T-cell (primary cell): ENCODE results near the gene NHSL2. TPM values are rescaled to one million over a fixed set of nuclear protein-coding genes. Genes with fewer than 3 reads are reported as not detected.
"Not testable (repeated sequence)": the region's sequence is repeated elsewhere in the genome, so short reads cannot be mapped to it uniquely, and the experiment has no call there.

Experiments used
- ATAC-seq, 4 experiments: fragments of 200-7000 bp in 3 of 4; fragments of 150-1000 bp in 1 of 4; cut with Tn5 transposase; replicated peaks in 1 of 4; 1 replicate in 3 of 4; 2 replicates in 1 of 4; pipeline ENCODE4 v1.10.0; 2021; ENCODE audit warnings: moderate library complexity in 3 of 4, mild to moderate bottlenecking in 2 of 4, moderate number of reproducible peaks in 1 of 4
- CTCF ChIA-PET, 2 donors: fragments of 300-600 bp; sonication (Branson Sonifier 250); formaldehyde crosslinking; loops; one replicate each; lab custom pipeline; 2022; ENCODE audit warnings: antibody characterized with exemption in 2 of 2; lab: Charles Lee
- POLR2A ChIA-PET, 2 donors: fragments of 300-600 bp; sonication (Branson Sonifier 250); formaldehyde crosslinking; loops; one replicate each; lab custom pipeline; 2022; ENCODE audit warnings: antibody characterized with exemption in 2 of 2; lab: Charles Lee
- DNase-seq, 35 experiments: peaks; one replicate each; pipeline versions ENCODE4 v3.0.0 to v3.0.0-alpha.2; 2013 to 2023
- H3K27ac ChIP-seq: one replicate; pipeline ENCODE4 v1.5.1; 2013; ENCODE audit warnings: low read length
- H3K27me3 ChIP-seq, 2 experiments: replicated peaks in 1 of 2; 1 replicate in 1 of 2; 2 replicates in 1 of 2; pipeline versions ENCODE4 v1.6.1 to v1.7.0; 2013; ENCODE audit warnings: low read length in 1 of 2, mixed read lengths in 1 of 2; ENCODE audit not compliant: control insufficient read depth in 2 of 2, insufficient read depth in 2 of 2; ENCODE audit errors: extremely low read depth in 1 of 2
- H3K36me3 ChIP-seq, 2 donors: 1 replicate in 1 of 2; 2 replicates in 1 of 2; pipeline versions ENCODE4 v1.6.1 to v1.7.0; 2013; ENCODE audit warnings: low read length in 1 of 2; ENCODE audit not compliant: control insufficient read depth in 2 of 2, insufficient read depth in 1 of 2; ENCODE audit errors: extremely low read depth in 1 of 2
- H3K4me1 ChIP-seq, 2 experiments: 1 replicate in 1 of 2; 2 replicates in 1 of 2; pipeline versions ENCODE4 v1.6.1 to v1.7.0; 2013; ENCODE audit warnings: low read length in 2 of 2, mixed read lengths in 1 of 2; ENCODE audit not compliant: insufficient read depth in 2 of 2, control insufficient read depth in 1 of 2; ENCODE audit errors: extremely low read depth in 1 of 2
- H3K4me3 ChIP-seq, 2 donors: 1 replicate in 1 of 2; 2 replicates in 1 of 2; pipeline versions ENCODE4 v1.5.1 to v1.7.0; 2013; ENCODE audit warnings: mild to moderate bottlenecking in 2 of 2, low read length in 1 of 2, moderate library complexity in 1 of 2; ENCODE audit not compliant: control insufficient read depth in 1 of 2; ENCODE audit errors: extremely low read depth in 1 of 2
- H3K9me3 ChIP-seq: 2 replicates; pipeline ENCODE4 v1.7.0; 2013
- H3K27ac Mint-ChIP-seq, 2 donors: one replicate each; pipeline ENCODE4 v1.8.0; 2020 to 2021; ENCODE audit warnings: mild to moderate bottlenecking in 2 of 2, mixed read lengths in 2 of 2
- H3K27me3 Mint-ChIP-seq, 2 donors: one replicate each; pipeline ENCODE4 v1.8.0; 2021 to 2022; ENCODE audit warnings: mixed read lengths in 2 of 2
- H3K36me3 Mint-ChIP-seq: one replicate; pipeline ENCODE4 v1.8.0; 2021; ENCODE audit warnings: mixed read lengths
- H3K4me1 Mint-ChIP-seq, 3 donors: one replicate each; pipeline ENCODE4 v1.8.0; 2020 to 2022; ENCODE audit warnings: mixed read lengths in 3 of 3, mild to moderate bottlenecking in 1 of 3
- H3K4me3 Mint-ChIP-seq, 3 donors: one replicate each; pipeline ENCODE4 v1.8.0; 2020 to 2022; ENCODE audit warnings: mild to moderate bottlenecking in 3 of 3, mixed read lengths in 3 of 3, moderate library complexity in 3 of 3
- H3K9me3 Mint-ChIP-seq, 3 donors: one replicate each; pipeline ENCODE4 v1.8.0; 2020 to 2022; ENCODE audit warnings: mixed read lengths in 3 of 3
- WGBS: methylation state at CpG from one replicate; pipeline ENCODE4 v1.1.5; 2013; ENCODE audit warnings: missing lambda C conversion rate; ENCODE audit not compliant: insufficient coverage; 5-methylcytosine and 5-hydroxymethylcytosine counted together
- total RNA-seq, 35 experiments: library from RNA in 6 of 35; stranded (reverse) in 6 of 35; fragments of 120-200 nt in 1 of 35; gene quantifications; one replicate each; pipeline versions ENCODE4 v1.2.1 to v1.2.4 and lab custom pipeline; 2013 to 2026

The NHSL2 gene
- total RNA-seq, 5 donors from 2014 or later (not counting 1 experiment from before 2014, with no cell fraction given): 3.3 to 11.7 (median 8.1) TPM

DNA sequence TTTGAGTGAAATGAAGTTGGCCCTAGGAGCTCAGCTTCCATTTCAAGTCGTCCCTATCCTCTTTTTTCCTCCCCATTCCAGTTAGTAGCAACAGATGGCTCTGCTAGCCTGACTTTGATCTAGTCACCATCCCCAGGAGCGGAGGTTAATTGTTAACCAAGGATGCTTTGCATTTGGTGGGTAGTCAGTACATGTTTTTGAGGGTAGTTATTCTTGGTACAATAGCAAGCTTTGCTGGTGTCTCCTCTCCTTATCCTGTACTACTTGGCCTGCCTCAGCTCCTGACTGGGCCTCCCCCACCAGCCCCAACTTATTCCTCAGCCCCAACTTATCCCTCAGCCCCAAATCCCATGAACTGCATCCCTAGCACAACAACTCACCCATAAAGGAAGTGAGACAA, 235.9 kb downstream of the NHSL2 start:
- Mint-ChIP-seq H3K9me3 (no peaks in the 10 kb centered on the region), H3K36me3 (peaks cover under 1% of the 10 kb centered on the region), H3K27ac (no peak overlapping the region), H3K27me3 (peaks cover 0 to 12% of the 10 kb centered on the region in 2 donors), H3K4me1 (peaks cover 6 to 30% (median 19%) of the 10 kb centered on the region in 3 donors), H3K4me3 (no peak overlapping the region)
- Histone ChIP-seq H3K27me3 (peaks cover 0 to 2% of the 10 kb centered on the region in 2 experiments), H3K4me3 (no peak overlapping the region), H3K36me3 (no peaks in the 10 kb centered on the region), H3K4me1 (peaks cover 0 to 14% of the 10 kb centered on the region in 2 experiments), H3K9me3 (no peaks in the 10 kb centered on the region), H3K27ac (no peak overlapping the region)
- POLR2A ChIA-PET: interaction anchor here in 1 of 2 donors (0.6 kb wide), 1 partner anchor 143 kb away, joined by 6 read pairs; no protein-coding TSS in a partner anchor
- ATAC-seq: no peak
- CTCF ChIA-PET: interaction anchor here in 1 of 2 donors (0.6 kb wide), 1 partner anchor 118 kb away, joined by 6 read pairs; no protein-coding TSS in a partner anchor
- no peak for DNase-seq
- no CpG with 5 or more reads among the region's 2 CpGs for WGBS

DNA sequence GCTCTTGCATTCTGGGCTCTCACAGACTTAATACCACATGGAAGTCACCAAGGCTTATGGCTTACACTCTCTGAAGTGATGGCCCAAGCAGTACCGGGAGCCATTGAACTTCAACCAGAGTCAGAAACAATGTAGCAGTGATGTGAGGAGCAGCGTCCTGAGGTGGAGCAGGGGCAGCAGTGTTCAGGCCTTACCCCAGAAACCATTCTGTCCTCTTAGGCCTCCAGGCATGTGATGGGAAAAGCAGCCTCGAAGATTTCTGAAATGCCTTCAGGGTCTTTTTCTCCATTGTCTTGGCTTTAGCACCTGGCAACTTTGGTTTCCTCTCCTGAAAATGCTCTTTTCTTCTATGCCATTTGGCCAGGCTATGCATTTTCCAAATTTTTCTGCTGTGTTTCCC, 248.1 kb downstream of the NHSL2 start:
- H3K27me3 ChIP-seq: no peaks in the 10 kb centered on the region
- CTCF ChIA-PET: no interaction called here
- no peak for DNase-seq
- POLR2A ChIA-PET: no interaction called here
- Mint-ChIP-seq H3K36me3 (no peaks in the 10 kb centered on the region), H3K27ac (no peak overlapping the region), H3K27me3 (peaks cover 0 to 21% of the 10 kb centered on the region in 2 donors), H3K4me3 (no peak overlapping the region), H3K9me3 (no peaks in the 10 kb centered on the region), H3K4me1 (no peaks in the 10 kb centered on the region)
- WGBS: 60% methylated on average over 1 of the region's 3 CpGs
- ATAC-seq: no peak
- no peaks in the 10 kb centered on the region for H3K9me3 ChIP-seq
- H3K4me1 ChIP-seq: no peaks in the 10 kb centered on the region
- H3K27ac ChIP-seq: no peak overlapping the region
- no peaks in the 10 kb centered on the region for H3K36me3 ChIP-seq
- H3K4me3 ChIP-seq: no peak overlapping the region

DNA sequence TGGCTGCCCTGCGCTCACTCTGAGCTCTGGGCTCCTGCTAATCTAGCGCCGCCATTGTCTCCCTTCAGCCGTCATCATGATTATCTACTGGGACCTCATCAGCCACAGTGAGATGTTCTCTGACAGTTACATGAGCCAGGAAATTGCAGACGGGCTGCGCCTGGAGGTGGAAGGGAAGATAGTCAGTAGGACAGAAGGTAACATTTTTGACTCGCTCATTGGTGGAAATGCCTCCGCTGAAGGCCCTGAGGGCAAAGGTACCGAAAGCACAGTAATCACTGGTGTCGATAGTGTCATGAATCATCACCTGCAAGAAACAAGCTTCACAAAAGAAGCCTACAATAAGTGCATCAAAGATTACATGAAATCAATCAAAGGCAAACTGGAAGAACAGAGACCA, 249.1 kb downstream of the NHSL2 start:
- CTCF ChIA-PET: no interaction called here
- POLR2A ChIA-PET: no interaction called here
- no peaks in the 10 kb centered on the region for H3K9me3 ChIP-seq
- no peaks in the 10 kb centered on the region for H3K36me3 ChIP-seq
- Mint-ChIP-seq H3K27me3 (peaks cover 0 to 21% of the 10 kb centered on the region in 2 donors), H3K4me3 (no peak overlapping the region), H3K9me3 (no peaks in the 10 kb centered on the region), H3K36me3 (no peaks in the 10 kb centered on the region), H3K4me1 (no peaks in the 10 kb centered on the region), H3K27ac (no peak overlapping the region)
- DNase-seq (no peak), ATAC-seq (no peak)
- H3K27ac ChIP-seq: no peak overlapping the region
- no peaks in the 10 kb centered on the region for H3K4me1 ChIP-seq
- WGBS: no CpG with 5 or more reads among the region's 10 CpGs
- no peak overlapping the region for H3K4me3 ChIP-seq
- no peaks in the 10 kb centered on the region for H3K27me3 ChIP-seq

DNA sequence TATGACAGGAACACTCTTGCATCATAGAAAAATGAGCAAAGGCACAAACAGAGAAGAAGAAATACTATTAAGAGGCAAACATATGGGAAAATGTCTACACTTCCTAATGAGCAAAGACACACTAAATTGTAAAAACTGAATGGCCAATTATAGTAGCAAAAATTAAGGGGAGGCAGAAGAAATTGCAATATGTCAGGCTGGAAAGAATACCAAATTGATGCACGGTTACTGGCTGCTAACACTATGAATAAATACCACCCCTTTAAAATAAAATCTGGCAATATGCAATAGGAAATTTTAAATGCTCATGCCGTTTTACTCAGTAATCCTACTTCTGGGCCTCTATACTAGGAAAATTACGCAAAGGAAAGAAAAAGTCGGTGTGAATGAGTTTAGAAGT, 254.9 kb downstream of the NHSL2 start:
- H3K9me3 Mint-ChIP-seq: no peaks in the 10 kb centered on the region
- H3K27ac Mint-ChIP-seq: no peak overlapping the region
- H3K36me3 ChIP-seq: no peaks in the 10 kb centered on the region
- ATAC-seq (no peak), DNase-seq (no peak)
- POLR2A ChIA-PET: no interaction called here
- CTCF ChIA-PET: no interaction called here
- no peaks in the 10 kb centered on the region for H3K27me3 ChIP-seq
- no peak overlapping the region for H3K4me3 Mint-ChIP-seq
- H3K36me3 Mint-ChIP-seq: no peaks in the 10 kb centered on the region
- H3K9me3 ChIP-seq: no peaks in the 10 kb centered on the region
- no peak overlapping the region for H3K27ac ChIP-seq
- H3K4me1 Mint-ChIP-seq: peaks cover 4 to 8% (median 6%) of the 10 kb centered on the region in 3 donors
- H3K4me3 ChIP-seq: no peak overlapping the region
- WGBS: no CpG with 5 or more reads among the region's 4 CpGs
- peaks cover 0 to 2% of the 10 kb centered on the region in 2 experiments for H3K4me1 ChIP-seq
- peaks cover 0 to 11% of the 10 kb centered on the region in 2 donors for H3K27me3 Mint-ChIP-seq

DNA sequence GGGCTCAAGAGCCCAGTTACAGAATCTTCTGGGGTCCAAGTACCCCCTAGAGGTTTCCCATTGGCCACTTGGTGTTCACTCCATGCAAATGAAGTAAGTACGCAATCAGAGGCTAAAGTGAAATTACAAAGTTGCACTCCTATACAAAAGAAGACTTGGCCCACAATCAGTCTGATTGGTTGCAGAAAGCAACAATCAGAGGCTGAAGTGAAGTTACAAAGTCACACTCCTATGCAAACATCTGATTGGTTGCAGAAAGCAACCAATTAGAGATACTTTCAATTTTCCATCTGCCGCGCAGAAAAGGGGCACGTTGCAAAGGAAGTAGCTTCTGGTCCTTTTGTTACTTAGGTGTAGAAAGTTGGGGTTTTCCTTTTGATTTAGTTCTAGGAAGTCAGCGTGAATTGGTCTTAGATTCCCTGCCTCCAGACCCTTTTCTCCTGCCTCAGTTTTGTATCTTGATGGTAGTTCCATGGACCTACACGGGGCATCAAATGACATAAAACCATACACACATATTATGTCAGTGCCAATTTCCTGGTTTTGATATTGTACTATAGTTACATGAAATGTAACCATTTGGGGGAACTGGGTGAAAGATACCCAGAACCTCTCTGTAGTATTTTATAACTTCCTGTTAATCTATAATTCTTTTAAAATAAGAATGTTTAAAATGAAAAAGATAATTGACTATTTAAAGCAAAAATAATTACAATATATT, 258.5 kb downstream of the NHSL2 start:
- H3K27me3 Mint-ChIP-seq: peaks cover 0 to 5% of the 10 kb centered on the region in 2 donors
- H3K4me3 Mint-ChIP-seq: peak overlapping the region; percentile 54 to 77 (median 72)
- ChIA-PET POLR2A (interaction anchor here in 1 of 2 donors (0.6 kb wide), 1 partner anchor 813 kb away, joined by 3 read pairs; no protein-coding TSS in a partner anchor), CTCF (interaction anchor here in 1 of 2 donors (0.5 kb wide), 1 partner anchor 888 kb away, joined by 3 read pairs; no protein-coding TSS in a partner anchor)
- Histone ChIP-seq H3K4me1 (peaks cover 0 to 2% of the 10 kb centered on the region in 2 experiments), H3K27me3 (no peaks in the 10 kb centered on the region), H3K4me3 (peak overlapping the region; percentile 23 to 45), H3K9me3 (no peaks in the 10 kb centered on the region), H3K27ac (peak overlapping the region; percentile 87), H3K36me3 (no peaks in the 10 kb centered on the region)
- peak overlapping the region; percentile 92 to 93 for H3K27ac Mint-ChIP-seq
- no peaks in the 10 kb centered on the region for H3K9me3 Mint-ChIP-seq
- WGBS: no CpG with 5 or more reads among the region's 6 CpGs
- H3K36me3 Mint-ChIP-seq: no peaks in the 10 kb centered on the region
- DNase-seq: peak in 33 of 35 experiments; percentile 4 to 73 (median 24)
- peak; percentile 88 to 94 (median 93) for ATAC-seq
- peaks cover 4 to 8% (median 6%) of the 10 kb centered on the region in 3 donors for H3K4me1 Mint-ChIP-seq

DNA sequence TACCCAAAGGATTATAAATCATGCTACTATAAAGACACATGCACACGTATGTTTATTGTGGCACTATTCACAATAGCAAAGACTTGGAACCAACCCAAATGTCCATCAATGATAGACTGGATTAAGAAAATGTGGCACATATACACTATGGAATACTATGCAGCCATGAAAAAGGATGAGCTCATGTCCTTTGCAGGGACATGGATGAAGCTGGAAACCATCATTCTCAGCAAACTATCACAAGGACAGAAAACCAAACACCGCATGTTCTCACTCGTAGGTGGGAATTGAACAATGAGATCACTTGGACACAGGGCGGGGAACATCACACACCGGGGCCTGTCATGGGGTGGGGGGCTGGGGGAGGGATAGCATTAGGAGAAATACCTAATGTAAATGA, 265.6 kb downstream of the NHSL2 start:
- CTCF ChIA-PET, ATAC-seq, H3K4me3 Mint-ChIP-seq, POLR2A ChIA-PET, DNase-seq, H3K27me3 Mint-ChIP-seq, H3K36me3 Mint-ChIP-seq, H3K9me3 Mint-ChIP-seq, H3K27me3 ChIP-seq, H3K4me1 ChIP-seq, H3K27ac ChIP-seq, H3K4me3 ChIP-seq, H3K27ac Mint-ChIP-seq, H3K9me3 ChIP-seq, H3K36me3 ChIP-seq: not testable (repeated sequence)
- WGBS: no CpG with 5 or more reads among the region's 5 CpGs
- H3K4me1 Mint-ChIP-seq: peaks cover 0 to 12% (median 4%) of the 10 kb centered on the region in 3 donors
